GM21717 (cell line): ENCODE data around the gene PADI3.
"Not testable (repeated sequence)": the region's sequence is repeated elsewhere in the genome, so short reads cannot be mapped to it uniquely, and the experiment has no call there.

Source experiments
- ATAC-seq: cut with Tn5 transposase; IDR thresholded peaks from one replicate; pipeline ENCODE4 v1.9.1; 2021; ENCODE audit warnings: mild to moderate bottlenecking, moderate library complexity; ENCODE audit not compliant: unreplicated experiment

Gene PADI3

GRCh38 chr1:17321857-17322390 is 73.0 kb downstream of the PADI3 start:
- ATAC-seq: not testable (repeated sequence)

GRCh38 chr1:17328855-17329254 is 80.0 kb downstream of the PADI3 start:
- no peak for ATAC-seq

GRCh38 chr1:17329610-17330009 is 80.7 kb downstream of the PADI3 start:
- ATAC-seq: no peak

GRCh38 chr1:17330856-17331255 is 82.0 kb downstream of the PADI3 start:
- ATAC-seq: no peak

- ATAC-seq: no peak
These were observed 84.2 kb downstream of the PADI3 start for GRCh38 chr1:17333081-17333480.
